Lung microvascular endothelial cell (primary cell): Measurements from ENCODE around the gene CCDC149. TPM values are rescaled to one million over a fixed set of nuclear protein-coding genes. Genes with fewer than 3 reads are reported as not detected.

ENCODE experiments used
- DNase-seq, 2 donors: peaks; one replicate each; pipeline versions ENCODE4 v3.0.0 to v3.0.0-alpha.2; 2010; ENCODE audit warnings: low read depth in 2 of 2
- total RNA-seq: library from RNA; depleted of rRNA; stranded (reverse); fragments of >200 nt; gene quantifications from 2 replicates; pipeline ENCODE4 v1.2.1, GENCODE V29; 2014

The CCDC149 gene
- total RNA-seq, 1 donor from 2014 or later = 19.8 TPM

GRCh38 chr4:24805566-24805965 lies 107.3 kb downstream of the CCDC149 start:
- no peak for DNase-seq

GRCh38 chr4:24805067-24805466 lies 107.8 kb downstream of the CCDC149 start:
- DNase-seq = peak in 1 of 2 donors; percentile 8

- no peak for DNase-seq
Measured at GRCh38 chr4:24802648-24803047, 110.2 kb downstream of the CCDC149 start.

- no peak for DNase-seq
Measured at GRCh38 chr4:24801136-24801855, 111.5 kb downstream of the CCDC149 start.

- no peak for DNase-seq
Measured at GRCh38 chr4:24800325-24800895, 112.4 kb downstream of the CCDC149 start.

GRCh38 chr4:24799544-24800324 lies 113.1 kb downstream of the CCDC149 start:
- peak in 1 of 2 donors; percentile 17 for DNase-seq

- no peak for DNase-seq
Measured at GRCh38 chr4:24799196-24799543, 113.7 kb downstream of the CCDC149 start.

- no peak for DNase-seq
Measured at GRCh38 chr4:24798036-24798610, 114.7 kb downstream of the CCDC149 start.

- no peak for DNase-seq
Measured at GRCh38 chr4:24796620-24797019, 116.2 kb downstream of the CCDC149 start.

GRCh38 chr4:24795666-24796381 lies 117.0 kb downstream of the CCDC149 start:
- no peak for DNase-seq

GRCh38 chr4:24794916-24795665 lies 117.8 kb downstream of the CCDC149 start, which contains the start of gene SOD3:
SOD3 (plus strand) TSS chr4:24795573; CDS start chr4:24799522, 3,949 bp downstream.
- DNase-seq = peak; percentile 28 to 35

GRCh38 chr4:24794480-24794879 lies 118.4 kb downstream of the CCDC149 start:
- no peak for DNase-seq

- DNase-seq = no peak
Measured at GRCh38 chr4:24794051-24794450, 118.8 kb downstream of the CCDC149 start.

GRCh38 chr4:24793219-24794005 lies 119.4 kb downstream of the CCDC149 start:
- DNase-seq = peak; percentile 3 to 28

GRCh38 chr4:24792552-24792951 lies 120.3 kb downstream of the CCDC149 start:
- DNase-seq = no peak

- no peak for DNase-seq
Measured at GRCh38 chr4:24791043-24791442, 121.8 kb downstream of the CCDC149 start.

GRCh38 chr4:24783506-24783905 lies 129.3 kb downstream of the CCDC149 start:
- no peak for DNase-seq

GRCh38 chr4:24781999-24782745 lies 130.7 kb downstream of the CCDC149 start:
- peak in 1 of 2 donors; percentile 8 for DNase-seq

GRCh38 chr4:24780936-24781495 lies 131.8 kb downstream of the CCDC149 start:
- DNase-seq = no peak
